HG02588 (cell line): ENCODE measurements around the gene MRPL52.
"Not testable (repeated sequence)": the region's sequence is repeated elsewhere in the genome, so short reads cannot be mapped to it uniquely, and the experiment has no call there.

ENCODE experiments used
- ATAC-seq: cut with Tn5 transposase; IDR thresholded peaks from one replicate; pipeline ENCODE4 v1.9.1; 2021; ENCODE audit warnings: mild to moderate bottlenecking, moderate library complexity; ENCODE audit not compliant: unreplicated experiment

Gene MRPL52

DNA sequence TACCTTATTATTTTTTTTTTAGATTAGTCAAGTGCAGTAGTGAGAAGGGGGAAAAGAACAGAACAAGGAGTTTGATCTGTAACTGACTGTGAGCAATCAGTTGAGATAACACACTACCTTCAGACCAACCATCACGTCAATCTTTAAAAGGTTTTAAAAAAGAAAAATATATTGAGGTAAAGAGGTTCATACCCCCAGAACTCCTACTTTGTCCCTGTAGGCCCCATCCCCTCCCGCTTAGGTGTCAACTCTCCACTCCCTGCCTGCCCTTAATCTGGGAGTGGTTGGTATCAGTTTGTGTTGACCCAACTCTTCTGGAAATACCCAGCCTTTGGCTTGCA lies 22.9 kb downstream of the MRPL52 start:
- ATAC-seq: no peak

DNA sequence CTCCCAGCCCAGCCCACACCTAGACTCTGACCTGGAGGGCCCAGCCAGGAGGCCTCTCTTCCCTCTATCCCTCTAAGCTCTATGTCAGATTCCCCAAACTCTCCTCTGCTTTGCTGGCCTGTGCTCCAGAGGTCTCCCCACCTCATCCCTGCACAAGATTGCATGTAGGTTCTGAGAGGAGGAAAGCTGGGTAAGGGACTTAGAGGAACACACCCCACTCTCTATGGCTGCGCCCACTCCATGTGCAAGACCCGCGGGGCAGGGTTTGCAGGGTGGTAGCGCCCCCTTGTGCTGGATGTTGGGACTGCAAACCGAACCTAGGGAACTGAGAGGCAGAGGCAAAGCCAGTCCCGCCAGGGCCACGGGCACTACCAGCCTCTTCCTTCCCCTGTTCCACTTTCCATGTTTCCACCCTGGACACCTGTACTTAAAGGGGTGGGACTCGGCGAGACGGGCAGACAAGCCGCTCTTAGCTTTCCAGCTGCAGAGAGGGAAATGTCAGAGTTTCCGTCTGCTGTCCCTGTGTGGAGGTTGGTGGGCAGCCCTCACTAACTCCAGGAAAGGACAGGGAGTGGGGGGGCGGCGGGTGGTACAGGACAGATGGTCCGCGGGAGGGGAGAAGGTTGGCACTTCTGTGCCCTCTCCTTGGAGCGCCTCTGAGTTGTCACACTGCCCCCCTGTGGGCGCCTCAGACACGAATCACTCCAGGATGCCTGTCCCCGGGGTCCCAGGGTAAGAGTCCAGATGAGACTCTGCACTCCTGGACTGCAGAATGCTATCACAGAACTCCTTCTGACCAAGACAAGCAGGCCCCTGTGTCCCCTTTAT lies 23.5 kb downstream of the MRPL52 start:
- ATAC-seq: peak; percentile 67

DNA sequence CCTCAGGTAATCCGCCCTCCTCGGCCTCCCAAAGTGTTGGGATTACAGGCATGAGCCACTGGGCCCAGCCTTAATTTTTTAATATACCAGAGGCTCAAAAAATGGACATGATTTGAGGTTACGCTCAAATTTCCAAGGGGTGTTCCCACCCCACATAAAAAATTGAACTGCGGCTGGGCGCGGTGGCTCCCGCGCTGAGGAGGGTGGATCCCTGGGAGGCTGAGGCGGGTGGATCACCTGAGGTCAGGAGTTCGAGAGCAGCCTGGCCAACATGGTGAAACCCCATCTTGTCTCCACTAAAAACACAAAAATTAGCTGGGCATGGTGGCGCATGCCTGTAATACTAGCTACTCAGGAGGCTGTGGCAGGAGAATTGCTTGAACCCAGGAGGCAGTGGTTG lies 24.6 kb downstream of the MRPL52 start:
- ATAC-seq: not testable (repeated sequence)

DNA sequence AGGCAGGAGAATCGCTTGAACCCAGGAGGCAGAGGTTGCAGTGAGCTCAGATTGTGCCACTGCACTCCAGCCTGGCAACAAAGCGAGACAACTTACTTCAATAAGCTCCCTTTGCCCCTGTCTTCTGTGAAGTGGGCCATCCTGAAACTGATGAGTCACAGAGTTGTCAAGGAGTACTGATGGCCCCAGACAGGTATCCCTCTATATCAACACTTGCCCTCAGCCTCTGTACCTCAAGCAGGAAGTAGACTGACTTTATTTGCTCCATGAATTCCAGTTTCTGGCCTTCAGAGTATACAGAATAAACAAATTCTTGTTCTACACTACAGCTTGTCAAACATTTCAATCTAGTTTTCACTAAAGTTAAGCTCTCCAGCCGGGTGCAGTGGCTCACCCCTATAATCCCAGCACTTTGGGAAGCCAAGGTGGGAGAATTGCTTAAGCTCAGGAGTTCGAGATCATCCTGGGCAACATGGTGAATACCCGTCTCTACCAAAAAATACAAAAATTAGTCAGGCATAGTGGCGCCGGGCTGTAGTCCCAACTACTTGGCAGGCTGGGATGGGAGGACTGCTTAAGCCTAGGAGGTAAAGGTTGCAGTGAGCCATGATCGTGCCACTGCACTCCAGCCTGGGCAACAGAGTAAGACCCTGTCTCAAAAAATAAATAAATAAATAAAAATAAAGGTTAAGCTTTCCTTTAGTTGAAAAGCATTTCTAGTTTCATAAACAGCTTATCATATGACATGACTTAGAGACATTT lies 25.5 kb downstream of the MRPL52 start:
- ATAC-seq: no peak

DNA sequence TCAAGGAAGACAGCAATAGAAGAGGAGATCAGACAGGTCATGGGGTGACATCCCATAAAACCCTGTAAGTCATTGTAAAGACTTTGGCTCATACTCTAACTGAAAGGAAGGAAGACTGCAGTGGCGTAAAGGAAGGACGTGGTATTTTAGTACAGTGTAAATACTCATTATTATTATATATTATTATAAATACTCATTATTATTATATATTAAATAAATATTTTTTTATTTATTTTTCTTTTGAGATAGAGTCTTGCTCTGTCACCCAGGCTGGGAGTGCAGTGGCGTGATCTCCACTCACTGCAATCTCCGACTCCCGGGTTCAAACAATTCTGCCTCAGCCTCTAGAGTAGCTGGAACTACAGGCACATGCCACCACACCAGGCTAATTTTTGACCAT lies 26.7 kb downstream of the MRPL52 start:
- ATAC-seq: no peak

DNA sequence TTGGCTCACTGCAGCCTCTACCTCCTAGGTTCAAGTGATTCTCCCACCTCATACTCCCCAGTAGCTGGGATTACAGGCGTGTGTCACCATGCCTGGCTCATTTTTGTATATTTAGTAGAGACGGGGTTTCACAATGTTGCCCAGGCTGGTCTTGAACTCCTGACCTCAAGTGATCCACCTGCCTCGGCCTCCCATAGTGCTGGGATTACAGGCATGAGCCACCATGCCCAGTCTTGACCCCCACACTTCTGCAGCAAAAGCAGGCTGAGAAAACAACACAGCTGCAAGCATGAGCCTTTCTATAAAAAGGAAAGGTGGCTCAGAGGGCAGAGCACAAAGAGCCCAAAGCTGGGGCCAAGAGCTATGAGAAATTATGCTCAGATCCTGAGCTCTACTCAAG lies 30.7 kb downstream of the MRPL52 start:
- ATAC-seq: not testable (repeated sequence)

DNA sequence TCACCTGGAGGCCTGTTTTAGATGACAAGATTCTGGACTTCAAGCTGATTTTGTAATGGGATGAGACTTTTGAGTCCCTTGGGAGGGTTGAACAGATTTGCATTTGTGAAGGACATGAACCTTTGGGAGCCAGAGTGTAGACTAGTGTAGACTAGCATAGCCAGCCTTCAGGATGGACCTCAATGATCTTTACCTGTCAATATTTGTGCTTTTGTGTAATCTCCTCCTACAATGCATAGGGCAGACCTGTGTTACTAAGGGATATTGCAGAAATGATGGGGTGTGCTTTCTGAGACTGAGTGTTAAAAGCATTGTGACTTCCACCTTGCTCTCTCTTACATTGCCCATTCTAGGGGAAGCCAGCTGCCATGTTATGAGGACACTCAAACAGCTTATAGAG lies 32.0 kb downstream of the MRPL52 start:
- no peak for ATAC-seq

DNA sequence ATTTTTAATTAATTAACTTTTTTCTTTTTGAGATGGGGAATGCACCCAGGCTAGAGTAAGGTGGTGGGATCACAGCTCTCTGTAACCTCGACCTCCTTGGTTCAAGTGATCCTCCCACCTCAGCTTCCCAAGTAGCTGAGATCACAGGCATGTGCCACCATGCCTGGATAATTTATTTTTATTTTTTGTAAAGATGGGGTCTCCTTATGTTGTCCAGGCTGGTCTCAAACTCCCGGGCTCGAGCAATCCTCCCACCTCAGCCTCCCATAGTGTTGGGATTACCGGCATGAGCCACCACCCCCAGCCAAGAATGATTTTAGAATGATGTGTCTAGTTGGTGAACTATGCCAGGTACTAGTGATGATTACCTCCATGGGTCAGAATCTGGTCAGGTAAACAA lies 35.3 kb downstream of the MRPL52 start:
- ATAC-seq: no peak

DNA sequence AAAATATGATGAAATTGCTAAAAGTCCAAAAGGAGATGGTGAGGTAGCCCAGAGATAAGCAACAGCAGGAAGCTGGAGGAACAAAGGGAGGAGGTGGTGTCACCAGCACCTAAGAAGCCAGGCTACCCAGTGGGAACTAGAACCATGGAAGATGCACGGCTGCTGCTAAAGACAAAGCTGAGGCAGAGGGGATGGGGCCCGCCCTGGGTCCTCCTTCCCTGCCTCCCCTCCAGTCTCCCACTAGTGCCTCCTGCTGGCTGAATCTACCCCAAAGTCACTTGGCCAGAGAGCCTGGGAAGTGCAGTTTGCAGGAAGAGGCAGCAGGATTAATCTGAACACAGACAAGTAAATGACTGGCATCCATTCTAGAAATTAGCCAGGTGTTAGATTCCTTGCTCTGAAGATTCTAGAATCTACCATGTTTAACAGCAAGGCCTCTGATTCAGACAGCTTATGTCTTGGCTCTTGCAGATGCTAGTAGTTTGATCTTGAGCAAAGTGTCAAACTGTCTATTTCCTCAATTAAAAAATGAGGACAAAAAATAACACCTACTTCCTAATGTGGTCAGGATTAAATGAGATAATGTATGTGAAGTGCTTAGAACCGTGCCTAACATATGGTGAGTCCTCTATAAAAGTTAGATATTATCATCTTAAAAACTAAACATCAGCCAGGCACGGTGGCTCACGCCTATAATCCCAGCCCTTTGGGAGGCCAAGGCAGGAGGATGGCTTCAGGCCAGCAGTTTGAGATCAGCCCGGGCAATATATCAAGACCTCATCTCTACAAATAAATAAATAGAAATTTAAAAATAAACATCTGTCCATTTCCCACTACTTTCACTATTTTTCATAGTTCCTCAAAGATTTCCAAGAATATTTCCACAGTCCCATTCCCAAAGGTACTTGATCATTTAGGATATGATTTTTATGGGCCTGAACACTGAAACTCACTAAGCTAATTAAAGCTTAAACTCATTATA lies 36.0 kb downstream of the MRPL52 start:
- ATAC-seq: no peak

DNA sequence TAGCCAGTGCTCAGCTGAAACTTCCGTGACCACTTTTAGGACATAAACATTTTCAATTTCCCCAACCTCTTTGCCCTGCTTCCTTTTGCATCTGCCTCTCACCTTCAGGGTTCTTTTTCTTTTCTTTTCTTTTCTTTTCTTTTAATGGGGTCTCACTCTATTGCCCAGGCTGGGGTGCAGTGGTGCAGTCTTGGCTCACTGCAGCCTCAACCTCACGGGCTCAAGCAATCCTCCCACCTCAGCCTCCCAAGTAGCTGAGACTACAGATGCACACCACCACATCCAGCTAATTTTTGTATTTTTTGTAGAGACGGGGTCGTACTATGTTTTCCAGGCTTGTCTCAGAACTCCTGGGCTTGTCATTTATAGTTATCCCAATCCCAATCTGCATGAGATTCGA lies 37.2 kb downstream of the MRPL52 start:
- no peak for ATAC-seq

DNA sequence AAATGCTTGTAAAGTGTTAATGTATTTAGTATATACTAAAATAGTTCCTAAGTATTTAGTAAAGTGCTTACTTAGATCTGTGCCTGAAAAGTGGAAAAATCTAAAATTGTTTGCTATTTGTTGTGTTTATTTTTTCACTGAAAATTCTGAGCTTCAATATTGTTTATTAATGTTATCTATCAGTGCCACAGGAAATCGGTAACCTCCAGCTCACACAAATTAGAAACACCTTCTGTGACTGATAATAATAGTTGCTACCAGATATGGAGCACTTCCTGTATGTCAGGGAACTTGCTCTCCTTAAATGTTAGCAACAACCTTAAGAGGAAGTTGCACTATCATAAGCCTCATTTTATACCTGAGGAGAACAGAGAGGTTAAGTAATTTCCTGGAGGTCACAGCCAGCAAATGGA lies 41.1 kb downstream of the MRPL52 start:
- ATAC-seq: peak; percentile 30

DNA sequence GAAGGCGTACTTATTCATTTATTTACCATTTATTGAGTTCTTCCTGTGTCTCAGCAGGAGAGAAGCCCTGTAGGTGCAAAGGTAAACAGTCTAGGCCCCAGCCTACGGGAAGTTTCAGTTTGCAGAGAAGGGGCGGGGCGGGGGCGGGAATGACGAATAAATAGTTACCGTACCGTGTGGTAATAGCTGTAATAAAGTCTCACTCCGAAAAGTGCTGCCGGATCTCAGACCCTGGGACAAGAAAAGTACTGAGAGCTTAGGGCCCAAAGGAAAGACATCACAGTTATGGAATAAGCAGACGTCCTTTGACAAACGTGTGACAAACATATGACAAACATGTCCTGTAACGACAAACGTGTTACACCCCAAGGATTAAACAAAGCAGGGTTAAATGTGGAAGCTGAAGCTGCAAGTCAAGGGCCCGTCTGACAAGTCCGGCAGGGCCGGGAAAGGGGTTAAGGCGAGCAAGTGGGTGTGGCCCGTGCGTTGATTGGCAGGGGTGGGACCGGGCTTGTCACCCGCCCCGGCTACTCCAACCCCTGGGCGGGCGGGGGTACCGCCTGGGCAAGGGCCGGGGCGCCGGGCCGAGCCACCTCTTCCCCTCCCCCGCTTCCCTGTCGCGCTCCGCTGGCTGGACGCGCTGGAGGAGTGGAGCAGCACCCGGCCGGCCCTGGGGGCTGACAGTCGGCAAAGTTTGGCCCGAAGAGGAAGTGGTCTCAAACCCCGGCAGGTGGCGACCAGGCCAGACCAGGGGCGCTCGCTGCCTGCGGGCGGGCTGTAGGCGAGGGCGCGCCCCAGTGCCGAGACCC lies 41.7 kb downstream of the MRPL52 start, which contains the start of gene LRP10:
Gene LRP10 (plus strand): TSS at position 517 of the 809 bp plus-strand sequence. CDS start 564 bp downstream, outside the sequence.
- ATAC-seq: peak; percentile 86

DNA sequence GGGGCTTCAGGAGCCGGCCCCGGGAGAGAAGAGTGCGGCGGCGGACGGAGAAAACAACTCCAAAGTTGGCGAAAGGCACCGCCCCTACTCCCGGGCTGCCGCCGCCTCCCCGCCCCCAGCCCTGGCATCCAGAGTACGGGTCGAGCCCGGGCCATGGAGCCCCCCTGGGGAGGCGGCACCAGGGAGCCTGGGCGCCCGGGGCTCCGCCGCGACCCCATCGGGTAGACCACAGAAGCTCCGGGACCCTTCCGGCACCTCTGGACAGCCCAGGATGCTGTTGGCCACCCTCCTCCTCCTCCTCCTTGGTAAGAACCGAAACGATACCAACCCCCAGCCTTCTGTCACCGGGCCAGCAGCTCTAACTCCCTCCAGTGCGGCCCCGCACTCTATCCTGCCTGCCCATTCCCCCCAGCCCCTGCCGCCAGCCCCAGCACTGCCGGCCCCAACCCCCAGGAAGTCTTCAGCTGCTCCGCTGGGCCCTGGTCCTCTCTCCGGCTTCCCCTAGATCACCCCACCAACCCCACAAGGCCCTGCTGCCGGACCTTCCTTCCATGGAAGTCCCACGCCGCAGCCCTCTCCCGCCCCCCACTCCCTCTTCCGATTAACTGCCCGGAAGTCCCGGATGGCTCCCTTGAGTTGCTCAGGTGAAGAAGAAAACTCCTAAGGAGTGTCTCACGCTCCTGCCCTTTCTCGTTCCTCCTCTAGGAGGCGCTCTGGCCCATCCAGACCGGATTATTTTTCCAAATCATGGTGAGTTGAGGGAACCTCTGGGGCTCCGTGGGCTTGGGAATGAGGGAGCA lies 42.5 kb downstream of the MRPL52 start:
- peak; percentile 21 for ATAC-seq

DNA sequence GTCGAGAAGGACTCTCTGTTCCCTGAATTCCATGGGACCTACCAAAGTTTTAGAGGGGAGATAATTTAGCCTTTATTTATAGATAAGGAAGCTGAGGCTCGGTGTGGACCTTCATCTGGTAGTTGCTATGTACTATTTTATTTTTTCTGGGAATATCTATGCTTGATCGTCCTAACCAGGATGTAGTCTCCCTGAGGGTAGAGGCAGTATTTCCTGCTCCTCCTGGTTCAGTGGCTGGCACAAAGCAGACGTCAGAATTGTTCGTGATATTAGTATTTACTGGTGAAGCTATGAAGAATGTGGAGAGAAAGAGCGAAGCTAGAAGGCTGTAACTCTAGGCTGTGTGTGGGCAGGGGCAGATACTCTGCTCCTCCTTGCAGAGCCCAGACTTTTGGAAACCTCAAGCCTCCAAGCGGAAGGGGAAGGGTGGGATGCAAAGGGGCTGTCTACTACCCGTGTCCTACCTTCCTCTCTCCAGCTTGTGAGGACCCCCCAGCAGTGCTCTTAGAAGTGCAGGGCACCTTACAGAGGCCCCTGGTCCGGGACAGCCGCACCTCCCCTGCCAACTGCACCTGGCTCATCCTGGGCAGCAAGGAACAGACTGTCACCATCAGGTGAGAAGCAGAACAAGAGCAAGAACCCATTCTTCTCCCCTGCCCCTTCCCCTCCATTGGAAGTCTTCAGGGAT lies 43.3 kb downstream of the MRPL52 start:
- ATAC-seq: no peak

DNA sequence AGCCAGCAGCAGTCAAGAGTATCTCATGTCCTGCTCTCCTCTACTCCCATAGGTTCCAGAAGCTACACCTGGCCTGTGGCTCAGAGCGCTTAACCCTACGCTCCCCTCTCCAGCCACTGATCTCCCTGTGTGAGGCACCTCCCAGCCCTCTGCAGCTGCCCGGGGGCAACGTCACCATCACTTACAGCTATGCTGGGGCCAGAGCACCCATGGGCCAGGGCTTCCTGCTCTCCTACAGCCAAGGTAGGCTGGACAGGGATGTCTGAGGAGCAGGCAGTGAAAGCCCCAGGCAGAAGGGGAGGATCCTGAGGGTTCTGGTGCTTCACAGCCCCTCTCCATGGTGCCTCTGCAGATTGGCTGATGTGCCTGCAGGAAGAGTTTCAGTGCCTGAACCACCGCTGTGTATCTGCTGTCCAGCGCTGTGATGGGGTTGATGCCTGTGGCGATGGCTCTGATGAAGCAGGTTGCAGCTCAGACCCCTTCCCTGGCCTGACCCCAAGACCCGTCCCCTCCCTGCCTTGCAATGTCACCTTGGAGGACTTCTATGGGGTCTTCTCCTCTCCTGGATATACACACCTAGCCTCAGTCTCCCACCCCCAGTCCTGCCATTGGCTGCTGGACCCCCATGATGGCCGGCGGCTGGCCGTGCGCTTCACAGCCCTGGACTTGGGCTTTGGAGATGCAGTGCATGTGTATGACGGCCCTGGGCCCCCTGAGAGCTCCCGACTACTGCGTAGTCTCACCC lies 45.5 kb downstream of the MRPL52 start:
- no peak for ATAC-seq

DNA sequence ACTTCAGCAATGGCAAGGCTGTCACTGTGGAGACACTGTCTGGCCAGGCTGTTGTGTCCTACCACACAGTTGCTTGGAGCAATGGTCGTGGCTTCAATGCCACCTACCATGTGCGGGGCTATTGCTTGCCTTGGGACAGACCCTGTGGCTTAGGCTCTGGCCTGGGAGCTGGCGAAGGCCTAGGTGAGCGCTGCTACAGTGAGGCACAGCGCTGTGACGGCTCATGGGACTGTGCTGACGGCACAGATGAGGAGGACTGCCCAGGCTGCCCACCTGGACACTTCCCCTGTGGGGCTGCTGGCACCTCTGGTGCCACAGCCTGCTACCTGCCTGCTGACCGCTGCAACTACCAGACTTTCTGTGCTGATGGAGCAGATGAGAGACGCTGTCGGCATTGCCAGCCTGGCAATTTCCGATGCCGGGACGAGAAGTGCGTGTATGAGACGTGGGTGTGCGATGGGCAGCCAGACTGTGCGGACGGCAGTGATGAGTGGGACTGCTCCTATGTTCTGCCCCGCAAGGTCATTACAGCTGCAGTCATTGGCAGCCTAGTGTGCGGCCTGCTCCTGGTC lies 46.1 kb downstream of the MRPL52 start:
- ATAC-seq: no peak

DNA sequence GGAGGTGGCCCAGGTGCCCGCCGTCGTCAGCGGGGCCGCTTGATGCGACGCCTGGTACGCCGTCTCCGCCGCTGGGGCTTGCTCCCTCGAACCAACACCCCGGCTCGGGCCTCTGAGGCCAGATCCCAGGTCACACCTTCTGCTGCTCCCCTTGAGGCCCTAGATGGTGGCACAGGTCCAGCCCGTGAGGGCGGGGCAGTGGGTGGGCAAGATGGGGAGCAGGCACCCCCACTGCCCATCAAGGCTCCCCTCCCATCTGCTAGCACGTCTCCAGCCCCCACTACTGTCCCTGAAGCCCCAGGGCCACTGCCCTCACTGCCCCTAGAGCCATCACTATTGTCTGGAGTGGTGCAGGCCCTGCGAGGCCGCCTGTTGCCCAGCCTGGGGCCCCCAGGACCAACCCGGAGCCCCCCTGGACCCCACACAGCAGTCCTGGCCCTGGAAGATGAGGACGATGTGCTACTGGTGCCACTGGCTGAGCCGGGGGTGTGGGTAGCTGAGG lies 47.4 kb downstream of the MRPL52 start:
- ATAC-seq: no peak
